EL (cell line): Measurements from ENCODE around the gene MAPK14.
"Not testable (repeated sequence)": the region's sequence is repeated elsewhere in the genome, so short reads cannot be mapped to it uniquely, and the experiment has no call there.

Source experiments
- DNase-seq: peaks from one replicate; pipeline ENCODE4 v3.0.0-alpha.2; 2016

Gene MAPK14

DNA sequence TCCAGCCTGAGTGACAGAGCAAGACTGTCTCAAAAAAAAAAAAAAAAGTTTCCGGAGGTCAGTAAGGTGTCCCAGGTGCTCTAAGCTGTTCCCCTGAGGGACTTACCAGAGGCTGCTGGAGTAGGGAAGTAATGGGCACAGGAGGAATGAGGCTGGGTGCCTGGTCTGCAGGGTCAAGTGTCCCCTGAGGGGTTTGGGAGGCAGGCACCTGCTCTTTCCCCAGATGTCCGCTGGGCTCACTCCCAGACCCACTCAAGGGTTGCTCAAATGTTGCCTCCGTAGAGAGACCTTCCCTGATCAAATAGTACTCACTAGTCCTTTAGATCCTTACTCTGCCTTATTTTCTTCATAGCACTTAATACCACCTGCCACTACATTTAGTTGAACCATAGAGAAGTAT, 97.3 kb downstream of the MAPK14 start:
- no peak for DNase-seq

GRCh38 chr6:36125575-36125974, 98.0 kb downstream of the MAPK14 start:
- DNase-seq: no peak

DNA sequence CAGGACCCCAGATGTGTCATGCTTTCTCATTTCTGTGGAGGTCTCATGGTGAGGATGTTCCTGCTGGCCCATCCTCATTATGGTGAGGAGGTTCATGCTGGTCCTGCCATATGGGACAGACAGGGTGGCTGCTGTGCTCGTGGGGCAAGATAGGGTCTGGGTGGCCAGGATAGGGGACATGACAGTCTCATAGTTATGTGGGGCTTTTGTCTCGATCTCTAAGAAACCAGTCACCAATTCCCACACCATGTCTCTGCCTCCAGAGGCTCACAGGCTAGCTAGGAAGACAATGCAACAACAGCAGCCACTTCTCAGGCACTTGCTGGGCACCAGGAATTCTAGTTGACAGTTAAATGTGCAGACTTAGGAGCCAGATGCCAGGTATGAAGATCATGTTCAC, 98.5 kb downstream of the MAPK14 start:
- no peak for DNase-seq

GRCh38 chr6:36126553-36127458, 99.2 kb downstream of the MAPK14 start:
- DNase-seq: peak; percentile 72

GRCh38 chr6:36127462-36128016, 99.9 kb downstream of the MAPK14 start:
- DNase-seq: peak; percentile 97

DNA sequence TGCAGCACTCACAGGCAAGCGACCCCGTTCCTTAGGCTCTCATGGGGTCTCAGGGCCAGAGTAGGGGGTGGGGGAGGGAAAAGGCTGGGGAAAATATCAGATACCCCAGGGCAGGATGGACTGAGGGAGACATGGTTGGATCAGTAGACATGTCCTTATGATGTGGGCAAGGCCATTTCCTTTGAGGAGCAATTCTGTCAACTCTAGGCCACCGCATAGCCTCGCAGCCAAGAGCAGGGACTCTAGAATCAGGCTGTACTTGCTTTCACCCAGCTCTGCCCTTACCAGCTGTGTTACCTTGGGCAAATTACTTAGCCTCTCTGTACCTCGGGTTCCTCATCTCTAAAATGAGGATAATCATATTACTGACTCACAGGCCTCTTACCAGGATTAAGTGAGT, 100.5 kb downstream of the MAPK14 start:
- DNase-seq: no peak

GRCh38 chr6:36128793-36129192, 101.2 kb downstream of the MAPK14 start:
- no peak for DNase-seq

DNA sequence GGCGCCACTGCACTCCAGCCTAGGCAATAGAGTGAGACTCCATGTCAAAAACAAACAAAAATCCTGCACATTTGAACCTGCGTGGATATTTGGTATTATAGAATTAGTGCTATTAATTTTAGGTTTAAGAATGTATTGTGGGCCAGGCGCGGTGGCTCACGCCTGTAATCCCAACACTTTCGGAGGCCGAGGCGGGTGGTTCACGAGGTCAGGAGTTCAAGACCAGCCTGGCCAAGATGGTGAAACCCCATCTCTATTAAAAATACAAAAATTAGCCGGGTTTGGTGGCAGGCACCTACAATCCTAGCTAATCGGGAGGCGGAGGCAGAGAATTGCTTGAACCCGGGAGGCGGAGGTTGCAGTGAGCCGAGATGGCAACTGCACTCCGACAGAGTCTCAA, 101.7 kb downstream of the MAPK14 start:
- DNase-seq: not testable (repeated sequence)

DNA sequence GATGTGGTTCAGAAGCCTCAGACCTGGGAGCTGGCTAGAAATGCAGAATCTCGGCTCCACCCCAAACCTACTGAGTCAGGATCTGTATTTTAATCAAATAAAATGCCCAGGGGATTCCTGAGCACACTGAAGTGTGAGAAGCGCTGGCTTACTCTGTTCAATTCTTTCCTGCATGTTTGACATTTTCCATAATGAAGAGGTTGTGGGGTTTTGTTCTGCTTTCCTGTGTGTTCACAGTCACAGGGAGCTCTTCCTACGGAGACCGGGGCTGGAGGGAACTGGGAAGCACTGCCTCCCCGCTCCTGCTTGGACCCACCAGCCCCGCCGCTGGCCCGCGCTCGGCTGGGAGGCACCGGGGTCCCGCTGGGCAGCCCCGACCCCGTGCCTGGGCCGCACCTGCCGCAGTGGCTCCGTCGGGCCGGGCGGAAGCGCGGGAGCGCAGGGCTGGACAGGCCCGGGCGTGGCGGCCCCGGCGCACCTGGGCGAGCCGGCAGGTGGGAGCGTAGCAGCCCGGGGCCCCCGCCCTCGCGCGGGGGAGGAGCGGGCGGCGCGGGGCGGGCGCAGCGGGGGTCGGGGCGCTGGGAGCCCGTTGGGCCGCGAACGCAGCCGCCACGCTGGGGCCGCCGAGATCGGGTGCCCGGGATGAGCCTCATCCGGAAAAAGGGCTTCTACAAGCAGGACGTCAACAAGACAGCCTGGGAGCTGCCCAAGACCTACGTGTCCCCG, 102.5 kb downstream of the MAPK14 start, which contains the start of gene MAPK13:
TSS of gene MAPK13 (plus strand) at position 573 of the 726 bp plus-strand sequence. CDS start at position 643, 70 bp downstream.
- no peak for DNase-seq

- DNase-seq: no peak
These were observed 103.3 kb downstream of the MAPK14 start for GRCh38 chr6:36130667-36131510.

- peak; percentile 68 for DNase-seq
These were observed 104.1 kb downstream of the MAPK14 start for GRCh38 chr6:36131511-36132245.

DNA sequence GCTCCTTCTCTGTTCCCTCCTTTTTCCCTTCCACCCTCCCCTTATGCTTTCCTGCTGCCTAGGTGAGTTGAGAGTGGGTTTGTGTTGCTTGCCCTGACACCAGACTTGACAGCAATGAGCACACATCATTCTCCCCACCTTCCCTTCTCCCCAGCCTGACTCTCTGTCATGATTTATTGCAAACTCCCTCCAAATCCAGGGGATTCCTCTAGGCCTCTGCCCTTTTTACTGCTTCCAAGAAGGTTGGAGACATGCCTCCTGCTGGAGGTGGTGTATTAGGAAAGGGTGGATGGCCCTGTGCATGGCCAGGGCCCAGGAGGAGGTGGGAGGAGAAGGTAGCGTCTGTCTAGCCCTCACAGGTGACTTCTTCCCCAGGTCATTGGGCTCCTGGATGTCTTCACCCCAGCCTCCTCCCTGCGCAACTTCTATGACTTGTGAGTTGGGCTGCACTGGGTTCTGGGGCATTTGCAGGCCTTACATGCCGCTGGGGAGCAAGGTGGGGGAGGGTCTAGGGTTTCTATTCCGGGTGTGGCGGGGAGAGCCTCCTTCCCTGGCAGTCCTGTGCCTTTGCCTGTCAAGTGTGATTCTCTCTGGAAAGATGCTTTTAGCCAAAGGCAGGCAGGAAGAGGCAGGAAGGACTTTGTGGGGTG, 104.8 kb downstream of the MAPK14 start:
- DNase-seq: no peak

GRCh38 chr6:36133148-36133547, 105.5 kb downstream of the MAPK14 start:
- no peak for DNase-seq

GRCh38 chr6:36133912-36134311, 106.3 kb downstream of the MAPK14 start:
- no peak for DNase-seq

DNA sequence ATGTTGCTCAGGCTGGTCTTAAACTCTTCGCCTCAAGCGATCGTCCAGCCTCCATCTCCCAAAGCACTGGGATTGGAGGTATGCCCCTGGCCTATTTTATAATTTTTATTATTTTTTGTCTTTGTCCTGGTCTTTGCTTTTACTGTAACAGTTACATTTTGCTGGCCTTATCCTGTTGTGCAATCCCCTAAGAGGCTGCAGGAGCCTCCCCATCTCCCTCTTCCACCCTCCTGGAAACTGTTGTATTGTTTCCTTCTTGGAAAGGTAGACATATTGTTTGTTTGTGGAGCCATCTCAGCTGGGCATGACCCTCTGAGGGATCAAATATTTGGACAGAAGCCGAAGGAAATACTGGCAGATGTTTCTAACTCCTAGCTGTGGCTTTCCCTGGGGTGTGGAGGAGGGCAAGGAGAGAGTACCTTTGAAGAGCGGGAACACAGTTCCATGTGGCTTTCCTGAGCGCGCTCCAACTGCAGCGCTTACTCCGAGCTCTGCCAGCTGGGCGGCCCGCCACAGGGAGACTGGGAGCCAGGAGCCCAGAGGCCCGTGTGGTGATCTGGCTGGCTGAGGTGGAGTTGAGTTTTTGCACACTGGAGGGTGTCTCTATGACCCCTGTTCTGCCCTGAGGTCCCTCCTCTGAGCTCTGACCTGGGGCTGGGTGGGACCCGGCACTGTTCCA, 107.6 kb downstream of the MAPK14 start:
- no peak for DNase-seq

GRCh38 chr6:36136034-36136433, 108.4 kb downstream of the MAPK14 start:
- no peak for DNase-seq

DNA sequence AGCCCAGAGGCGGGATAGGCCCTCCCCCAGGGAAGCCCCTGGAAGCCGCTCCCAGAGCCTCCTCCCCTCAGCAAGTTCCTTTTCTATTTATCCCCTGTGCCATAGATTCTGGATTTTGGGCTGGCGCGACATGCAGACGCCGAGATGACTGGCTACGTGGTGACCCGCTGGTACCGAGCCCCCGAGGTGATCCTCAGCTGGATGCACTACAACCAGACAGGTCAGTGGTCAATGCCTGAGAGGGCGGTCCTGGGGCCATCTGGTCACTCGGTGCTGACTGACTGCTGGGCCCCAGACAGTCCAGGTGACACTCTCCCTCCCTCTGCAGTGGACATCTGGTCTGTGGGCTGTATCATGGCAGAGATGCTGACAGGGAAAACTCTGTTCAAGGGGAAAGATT, 108.9 kb downstream of the MAPK14 start:
- DNase-seq: no peak

DNA sequence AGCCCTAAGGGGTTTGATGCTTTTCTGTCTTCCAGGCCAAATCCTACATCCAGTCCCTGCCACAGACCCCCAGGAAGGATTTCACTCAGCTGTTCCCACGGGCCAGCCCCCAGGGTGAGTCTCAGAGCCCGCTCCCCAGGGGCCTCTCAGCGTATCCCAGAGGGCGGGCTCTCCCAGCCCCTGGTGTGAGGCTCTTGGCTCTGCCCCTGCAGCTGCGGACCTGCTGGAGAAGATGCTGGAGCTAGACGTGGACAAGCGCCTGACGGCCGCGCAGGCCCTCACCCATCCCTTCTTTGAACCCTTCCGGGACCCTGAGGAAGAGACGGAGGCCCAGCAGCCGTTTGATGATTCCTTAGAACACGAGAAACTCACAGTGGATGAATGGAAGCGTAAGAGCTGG, 111.1 kb downstream of the MAPK14 start:
- no peak for DNase-seq

- DNase-seq: no peak
These were observed 111.8 kb downstream of the MAPK14 start for GRCh38 chr6:36139431-36139830.

DNA sequence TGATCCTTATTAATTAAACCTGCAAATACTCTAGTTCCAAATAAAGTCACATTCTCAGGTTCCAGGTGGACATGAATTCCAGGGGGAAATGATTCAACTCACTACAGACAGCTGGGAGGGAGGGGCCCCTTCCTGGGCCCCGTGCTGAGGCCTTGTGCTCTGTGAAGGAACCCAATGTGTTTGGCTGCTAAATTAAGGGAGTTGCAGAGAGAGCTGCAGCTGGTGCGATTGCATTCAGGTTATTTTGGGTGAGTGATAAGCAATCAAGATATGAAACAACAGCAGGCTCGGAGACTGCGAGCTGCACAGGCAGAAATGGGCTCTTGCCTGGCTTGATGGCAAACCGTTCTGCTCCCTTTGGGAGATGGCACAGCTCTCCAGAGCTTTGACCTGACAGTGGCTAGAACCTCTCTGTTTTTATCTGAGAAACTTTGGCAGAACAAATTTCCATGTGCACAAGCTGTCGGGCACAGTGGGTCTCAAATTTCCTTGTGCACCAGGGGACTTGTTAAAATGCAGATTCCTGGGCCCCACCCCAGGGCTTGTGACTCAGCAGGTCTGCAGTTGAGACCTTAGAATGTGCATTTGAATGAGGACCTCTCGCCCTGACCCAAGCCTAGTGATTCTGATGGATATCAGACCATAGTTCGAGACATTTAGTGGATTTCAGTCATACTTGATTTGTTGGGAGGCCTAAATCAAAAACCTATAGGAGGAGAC, 112.5 kb downstream of the MAPK14 start:
- DNase-seq: no peak
